Liver (tissue), 9 donors: Measurements from ENCODE around the gene SMG6. TPM values are rescaled to one million over a fixed set of nuclear protein-coding genes. Genes with fewer than 3 reads are reported as not detected.
A peak's percentile ranks its signal among the peaks of the same experiment; 100 is the strongest.

Experiments used
- DNase-seq: peaks from one replicate; pipeline ENCODE4 v3.0.0-alpha.2; 2017; ENCODE audit warnings: low spot score
- H3K27ac ChIP-seq, 2 donors: one replicate each; pipeline ENCODE4 v1.7.0; 2013; ENCODE audit warnings: inconsistent platforms in 2 of 2, low read length in 2 of 2, control low read depth in 1 of 2, low read depth in 1 of 2, mild to moderate bottlenecking in 1 of 2
- H3K27me3 ChIP-seq, 4 donors: one replicate each; pipeline versions ENCODE4 v1.6.1 to v1.7.0; 2013; ENCODE audit warnings: low read length in 3 of 4, inconsistent platforms in 1 of 4, mild to moderate bottlenecking in 1 of 4, moderate library complexity in 1 of 4; ENCODE audit not compliant: control insufficient read depth in 4 of 4, insufficient read depth in 4 of 4
- H3K36me3 ChIP-seq, 4 donors: one replicate each; pipeline versions ENCODE4 v1.6.1 to v1.7.0; 2013; ENCODE audit warnings: low read length in 3 of 4, mild to moderate bottlenecking in 3 of 4, low read depth in 1 of 4, moderate library complexity in 1 of 4; ENCODE audit not compliant: control insufficient read depth in 4 of 4, insufficient read depth in 3 of 4
- H3K4me1 ChIP-seq, 4 donors: one replicate each; pipeline versions ENCODE4 v1.6.1 to v1.7.0; 2013; ENCODE audit warnings: low read length in 3 of 4, mild to moderate bottlenecking in 3 of 4, moderate library complexity in 1 of 4; ENCODE audit not compliant: control insufficient read depth in 4 of 4, insufficient read depth in 4 of 4
- H3K4me3 ChIP-seq, 3 donors: one replicate each; pipeline versions ENCODE4 v1.6.1 to v1.7.0; 2013; ENCODE audit warnings: low read length in 3 of 3, control low read depth in 1 of 3, low read depth in 1 of 3, mild to moderate bottlenecking in 1 of 3
- H3K9ac ChIP-seq, 2 donors: one replicate each; pipeline ENCODE4 v1.7.0; 2013; ENCODE audit warnings: low read length in 2 of 2, mild to moderate bottlenecking in 2 of 2, moderate library complexity in 2 of 2, control low read depth in 1 of 2, low read depth in 1 of 2
- H3K9me3 ChIP-seq, 4 donors: one replicate each; pipeline versions ENCODE4 v1.6.1 to v1.7.0; 2013; ENCODE audit warnings: low read length in 3 of 4; ENCODE audit not compliant: control insufficient read depth in 4 of 4
- FOXA1 ChIP-seq: IDR thresholded peaks from 2 replicates; pipeline ENCODE4 v1.6.1; 2016; ENCODE audit warnings: antibody characterized with exemption
- GABPA ChIP-seq, 2 donors: IDR thresholded peaks in 1 of 2; conservative IDR thresholded peaks in 1 of 2; 2 replicates each; pipeline ENCODE4 v1.6.1; 2016; ENCODE audit warnings: antibody characterized with exemption in 2 of 2, mild to moderate bottlenecking in 1 of 2, moderate library complexity in 1 of 2
- HNF4A ChIP-seq, 2 donors: conservative IDR thresholded peaks; 2 replicates each; pipeline ENCODE4 v1.6.1; 2016; ENCODE audit warnings: antibody characterized with exemption in 2 of 2, mild to moderate bottlenecking in 2 of 2
- HNF4G ChIP-seq: IDR thresholded peaks from 2 replicates; pipeline ENCODE4 v1.6.1; 2016; ENCODE audit warnings: antibody characterized with exemption
- RAD21 ChIP-seq, 2 donors: IDR thresholded peaks; 2 replicates each; pipeline ENCODE4 v1.6.1; 2016; ENCODE audit warnings: antibody characterized with exemption in 2 of 2, mild to moderate bottlenecking in 2 of 2
- RXRA ChIP-seq, 2 donors: IDR thresholded peaks; 2 replicates each; pipeline ENCODE4 v1.6.1; 2017 to 2018; ENCODE audit warnings: antibody characterized with exemption in 2 of 2, mild to moderate bottlenecking in 1 of 2
- SP1 ChIP-seq: IDR thresholded peaks from 2 replicates; pipeline ENCODE4 v1.6.1; 2018; ENCODE audit warnings: antibody characterized with exemption, mild to moderate bottlenecking
- TAF1 ChIP-seq: conservative IDR thresholded peaks from 2 replicates; pipeline ENCODE4 v1.6.1; 2016; ENCODE audit warnings: antibody characterized with exemption, mild to moderate bottlenecking
- WGBS: extraction: QIAGEN DNeasy Blood & Tissue Kit; methylation state at CpG from one replicate; pipeline ENCODE4 v1.1.7; 2013; 5-methylcytosine and 5-hydroxymethylcytosine counted together
- polyA plus RNA-seq, 2 donors: library from polyadenylated mRNA; stranded (reverse) in 1 of 2; unstranded in 1 of 2; fragments of 200-250 nt in 1 of 2; fragments of >200 nt in 1 of 2; fragmentation: Nextera tagmentation in 1 of 2; extraction: Ambion mirVana in 1 of 2; gene quantifications; one replicate each; pipeline versions ENCODE4 v1.2.1 to v1.2.3, GENCODE V29; 2013 to 2015
- total RNA-seq, 2 donors: library from RNA; depleted of rRNA; stranded (reverse); fragments of >200 nt; gene quantifications; one replicate each; pipeline ENCODE4 v1.2.3, GENCODE V29; 2014
- TF ChIP-seq, protein P1 (sequence below): IDR thresholded peaks from 2 replicates; pipeline ENCODE4 v1.6.1; 2016; ENCODE audit warnings: antibody characterized with exemption, mild to moderate bottlenecking
- TF ChIP-seq, protein P2 (sequence below): IDR thresholded peaks from 2 replicates; pipeline ENCODE4 v1.6.1; 2016; ENCODE audit warnings: antibody characterized with exemption
- TF ChIP-seq, protein P3 (sequence below): fragments of 150-350 bp; IDR thresholded peaks from 2 replicates; pipeline ENCODE4 v1.5.1; 2017; ENCODE audit warnings: improper control_type of control experiment, low read depth, low read length; ENCODE audit not compliant: missing input control
- TF ChIP-seq, protein P4 (sequence below): IDR thresholded peaks from 2 replicates; pipeline ENCODE4 v1.6.1; 2016; ENCODE audit warnings: antibody characterized with exemption
- TF ChIP-seq, protein P5 (sequence below): IDR thresholded peaks from 2 replicates; pipeline ENCODE4 v1.6.1; 2016; ENCODE audit warnings: antibody characterized with exemption
- donor health status: healthy.
- donor health status: healthy.
- donor health status: healthy.
- donor health status: healthy.
- donor health status: healthy.

SMG6 gene
- total and polyA plus RNA-seq, 4 donors: 4.9 to 12.0 (median 8.2) TPM

DNA sequence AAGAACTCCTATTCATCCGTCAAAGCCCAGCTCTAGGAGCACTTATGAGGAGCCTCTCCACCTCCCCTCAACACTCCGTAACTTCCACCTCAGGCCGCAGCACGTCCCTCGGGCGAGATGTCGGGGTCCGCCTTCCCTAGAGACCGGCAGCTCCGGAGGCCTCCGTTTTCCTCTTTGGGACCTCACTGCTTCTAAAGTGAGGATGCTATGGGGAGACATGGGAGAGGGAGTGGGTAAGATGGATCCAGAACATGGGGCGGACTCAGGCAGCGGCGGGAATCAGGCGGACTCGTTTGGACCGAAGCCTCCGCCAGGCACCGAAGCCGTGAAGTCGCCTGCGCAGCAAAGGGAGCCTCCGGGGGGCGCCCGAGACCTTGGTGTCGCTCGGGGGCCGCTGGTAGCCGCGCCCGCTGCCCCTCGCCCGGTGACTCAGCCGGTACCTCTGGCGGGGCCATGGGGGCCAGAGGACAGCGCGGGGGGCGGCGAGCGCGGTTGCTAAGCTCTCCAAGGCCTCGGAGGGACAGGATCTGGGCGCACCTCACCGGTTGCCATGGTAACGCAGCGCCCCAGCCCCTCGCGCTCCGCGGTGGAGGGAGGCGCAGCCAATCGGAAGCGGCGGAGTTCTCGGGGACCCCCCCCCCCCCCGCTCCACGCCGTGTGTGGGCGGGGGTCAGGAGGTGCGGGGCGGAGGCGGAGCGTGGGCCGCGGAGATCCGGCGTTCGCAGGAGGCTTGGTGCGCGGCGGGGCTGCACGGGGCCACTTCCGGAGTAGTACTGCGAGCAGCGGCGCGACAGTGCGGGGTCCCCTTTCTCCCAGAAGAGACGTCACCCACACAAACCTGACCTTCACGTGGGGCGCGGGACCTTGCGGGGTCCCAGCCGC is 250.0 kb downstream of the SMG6 start:
- H3K9ac ChIP-seq: no peak overlapping the region

DNA sequence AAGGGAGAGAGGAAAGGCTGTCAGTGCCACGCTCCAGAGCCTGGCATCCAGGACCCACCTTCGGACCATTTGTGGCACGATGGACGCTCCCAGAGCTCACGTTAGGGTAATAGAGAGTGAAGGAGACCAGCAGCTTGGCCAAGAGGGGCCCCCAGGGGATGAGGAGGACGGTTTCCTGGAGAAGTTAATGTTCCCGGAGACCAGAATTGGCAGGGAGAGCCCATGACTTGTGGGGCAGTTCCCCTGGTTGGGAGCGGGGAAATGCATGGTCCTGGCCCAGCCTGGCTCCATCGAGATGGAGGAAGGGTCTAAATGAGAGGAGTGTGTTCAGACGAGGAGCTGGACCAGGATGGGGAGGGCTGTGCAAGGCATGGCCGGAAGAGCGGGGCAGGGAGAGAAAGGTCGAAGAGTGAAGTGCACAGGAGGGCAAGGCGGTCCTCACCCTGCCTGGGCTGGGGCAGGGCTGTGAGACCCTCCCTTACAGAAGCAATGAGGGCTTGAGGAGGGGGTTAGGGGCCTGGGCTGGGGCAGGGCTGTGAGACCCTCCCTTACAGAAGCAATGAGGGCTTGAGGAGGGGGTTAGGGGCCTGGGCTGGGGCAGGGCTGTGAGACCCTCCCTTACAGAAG is 251.5 kb downstream of the SMG6 start:
- Histone ChIP-seq H3K27ac (no peak overlapping the region), H3K27me3 (peaks cover 0 to 2% (median 0%) of the 10 kb centered on the region in 4 donors), H3K4me3 (no peak overlapping the region), H3K9ac (no peak overlapping the region), H3K4me1 (peaks cover 12 to 34% (median 26%) of the 10 kb centered on the region in 4 donors), H3K36me3 (no peaks in the 10 kb centered on the region), H3K9me3 (no peaks in the 10 kb centered on the region)
- no peak for DNase-seq
- 48% methylated on average over 14 of the region's 14 CpGs for WGBS
- TF ChIP-seq, protein P1, sequence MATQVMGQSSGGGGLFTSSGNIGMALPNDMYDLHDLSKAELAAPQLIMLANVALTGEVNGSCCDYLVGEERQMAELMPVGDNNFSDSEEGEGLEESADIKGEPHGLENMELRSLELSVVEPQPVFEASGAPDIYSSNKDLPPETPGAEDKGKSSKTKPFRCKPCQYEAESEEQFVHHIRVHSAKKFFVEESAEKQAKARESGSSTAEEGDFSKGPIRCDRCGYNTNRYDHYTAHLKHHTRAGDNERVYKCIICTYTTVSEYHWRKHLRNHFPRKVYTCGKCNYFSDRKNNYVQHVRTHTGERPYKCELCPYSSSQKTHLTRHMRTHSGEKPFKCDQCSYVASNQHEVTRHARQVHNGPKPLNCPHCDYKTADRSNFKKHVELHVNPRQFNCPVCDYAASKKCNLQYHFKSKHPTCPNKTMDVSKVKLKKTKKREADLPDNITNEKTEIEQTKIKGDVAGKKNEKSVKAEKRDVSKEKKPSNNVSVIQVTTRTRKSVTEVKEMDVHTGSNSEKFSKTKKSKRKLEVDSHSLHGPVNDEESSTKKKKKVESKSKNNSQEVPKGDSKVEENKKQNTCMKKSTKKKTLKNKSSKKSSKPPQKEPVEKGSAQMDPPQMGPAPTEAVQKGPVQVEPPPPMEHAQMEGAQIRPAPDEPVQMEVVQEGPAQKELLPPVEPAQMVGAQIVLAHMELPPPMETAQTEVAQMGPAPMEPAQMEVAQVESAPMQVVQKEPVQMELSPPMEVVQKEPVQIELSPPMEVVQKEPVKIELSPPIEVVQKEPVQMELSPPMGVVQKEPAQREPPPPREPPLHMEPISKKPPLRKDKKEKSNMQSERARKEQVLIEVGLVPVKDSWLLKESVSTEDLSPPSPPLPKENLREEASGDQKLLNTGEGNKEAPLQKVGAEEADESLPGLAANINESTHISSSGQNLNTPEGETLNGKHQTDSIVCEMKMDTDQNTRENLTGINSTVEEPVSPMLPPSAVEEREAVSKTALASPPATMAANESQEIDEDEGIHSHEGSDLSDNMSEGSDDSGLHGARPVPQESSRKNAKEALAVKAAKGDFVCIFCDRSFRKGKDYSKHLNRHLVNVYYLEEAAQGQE: no peak
- TF ChIP-seq GABPA (IDR thresholded peaks at IDR 0.05 in 1 of 2, conservative IDR thresholded peaks at IDR 0.05 in 1 of 2) (no peak), RAD21 (IDR thresholded peaks at IDR 0.05) (no peak), HNF4A (conservative IDR thresholded peaks at IDR 0.05) (no peak), SP1 (no peak), HNF4G (no peak), RXRA (IDR thresholded peaks at IDR 0.05) (no peak)
- TF ChIP-seq, protein P2, sequence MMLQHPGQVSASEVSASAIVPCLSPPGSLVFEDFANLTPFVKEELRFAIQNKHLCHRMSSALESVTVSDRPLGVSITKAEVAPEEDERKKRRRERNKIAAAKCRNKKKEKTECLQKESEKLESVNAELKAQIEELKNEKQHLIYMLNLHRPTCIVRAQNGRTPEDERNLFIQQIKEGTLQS: no peak
- TF ChIP-seq, protein P3, sequence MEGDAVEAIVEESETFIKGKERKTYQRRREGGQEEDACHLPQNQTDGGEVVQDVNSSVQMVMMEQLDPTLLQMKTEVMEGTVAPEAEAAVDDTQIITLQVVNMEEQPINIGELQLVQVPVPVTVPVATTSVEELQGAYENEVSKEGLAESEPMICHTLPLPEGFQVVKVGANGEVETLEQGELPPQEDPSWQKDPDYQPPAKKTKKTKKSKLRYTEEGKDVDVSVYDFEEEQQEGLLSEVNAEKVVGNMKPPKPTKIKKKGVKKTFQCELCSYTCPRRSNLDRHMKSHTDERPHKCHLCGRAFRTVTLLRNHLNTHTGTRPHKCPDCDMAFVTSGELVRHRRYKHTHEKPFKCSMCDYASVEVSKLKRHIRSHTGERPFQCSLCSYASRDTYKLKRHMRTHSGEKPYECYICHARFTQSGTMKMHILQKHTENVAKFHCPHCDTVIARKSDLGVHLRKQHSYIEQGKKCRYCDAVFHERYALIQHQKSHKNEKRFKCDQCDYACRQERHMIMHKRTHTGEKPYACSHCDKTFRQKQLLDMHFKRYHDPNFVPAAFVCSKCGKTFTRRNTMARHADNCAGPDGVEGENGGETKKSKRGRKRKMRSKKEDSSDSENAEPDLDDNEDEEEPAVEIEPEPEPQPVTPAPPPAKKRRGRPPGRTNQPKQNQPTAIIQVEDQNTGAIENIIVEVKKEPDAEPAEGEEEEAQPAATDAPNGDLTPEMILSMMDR: no peak
- TF ChIP-seq, protein P4, sequence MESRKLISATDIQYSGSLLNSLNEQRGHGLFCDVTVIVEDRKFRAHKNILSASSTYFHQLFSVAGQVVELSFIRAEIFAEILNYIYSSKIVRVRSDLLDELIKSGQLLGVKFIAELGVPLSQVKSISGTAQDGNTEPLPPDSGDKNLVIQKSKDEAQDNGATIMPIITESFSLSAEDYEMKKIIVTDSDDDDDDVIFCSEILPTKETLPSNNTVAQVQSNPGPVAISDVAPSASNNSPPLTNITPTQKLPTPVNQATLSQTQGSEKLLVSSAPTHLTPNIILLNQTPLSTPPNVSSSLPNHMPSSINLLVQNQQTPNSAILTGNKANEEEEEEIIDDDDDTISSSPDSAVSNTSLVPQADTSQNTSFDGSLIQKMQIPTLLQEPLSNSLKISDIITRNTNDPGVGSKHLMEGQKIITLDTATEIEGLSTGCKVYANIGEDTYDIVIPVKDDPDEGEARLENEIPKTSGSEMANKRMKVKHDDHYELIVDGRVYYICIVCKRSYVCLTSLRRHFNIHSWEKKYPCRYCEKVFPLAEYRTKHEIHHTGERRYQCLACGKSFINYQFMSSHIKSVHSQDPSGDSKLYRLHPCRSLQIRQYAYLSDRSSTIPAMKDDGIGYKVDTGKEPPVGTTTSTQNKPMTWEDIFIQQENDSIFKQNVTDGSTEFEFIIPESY: no peak
- TF ChIP-seq, protein P5, sequence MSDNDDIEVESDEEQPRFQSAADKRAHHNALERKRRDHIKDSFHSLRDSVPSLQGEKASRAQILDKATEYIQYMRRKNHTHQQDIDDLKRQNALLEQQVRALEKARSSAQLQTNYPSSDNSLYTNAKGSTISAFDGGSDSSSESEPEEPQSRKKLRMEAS: no peak

More for the DNA sequence above, 250.0 kb downstream of the SMG6 start:
- peak; percentile 66 for DNase-seq
- peaks cover 0 to 2% (median 0%) of the 10 kb centered on the region in 4 donors for H3K27me3 ChIP-seq
- no peaks in the 10 kb centered on the region for H3K36me3 ChIP-seq
- H3K4me1 ChIP-seq: peaks cover 15 to 47% (median 35%) of the 10 kb centered on the region in 4 donors
- peak overlapping the region in 1 of 3 donors; percentile 28 for H3K4me3 ChIP-seq
- TF ChIP-seq, protein P3: peak; percentile 31
- TF ChIP-seq HNF4A (conservative IDR thresholded peaks at IDR 0.05) (no peak), FOXA1 (no peak), HNF4G (no peak), RAD21 (IDR thresholded peaks at IDR 0.05) (peak; percentile 58 to 69), TAF1 (no peak)
- TF ChIP-seq, protein P4: no peak
- no peaks in the 10 kb centered on the region for H3K9me3 ChIP-seq
- H3K27ac ChIP-seq: peak overlapping the region; percentile 46 to 73
- WGBS: 9% methylated on average over 84 of the region's 84 CpGs
